Measurements from ENCODE around the gene MTMR3. TPM values are rescaled to one million over a fixed set of nuclear protein-coding genes. Genes with fewer than 3 reads are reported as not detected.

The MTMR3 gene
- total and polyA plus RNA-seq, 4 donors: 6.0 to 38.8 (median 17.1) TPM

DNA sequence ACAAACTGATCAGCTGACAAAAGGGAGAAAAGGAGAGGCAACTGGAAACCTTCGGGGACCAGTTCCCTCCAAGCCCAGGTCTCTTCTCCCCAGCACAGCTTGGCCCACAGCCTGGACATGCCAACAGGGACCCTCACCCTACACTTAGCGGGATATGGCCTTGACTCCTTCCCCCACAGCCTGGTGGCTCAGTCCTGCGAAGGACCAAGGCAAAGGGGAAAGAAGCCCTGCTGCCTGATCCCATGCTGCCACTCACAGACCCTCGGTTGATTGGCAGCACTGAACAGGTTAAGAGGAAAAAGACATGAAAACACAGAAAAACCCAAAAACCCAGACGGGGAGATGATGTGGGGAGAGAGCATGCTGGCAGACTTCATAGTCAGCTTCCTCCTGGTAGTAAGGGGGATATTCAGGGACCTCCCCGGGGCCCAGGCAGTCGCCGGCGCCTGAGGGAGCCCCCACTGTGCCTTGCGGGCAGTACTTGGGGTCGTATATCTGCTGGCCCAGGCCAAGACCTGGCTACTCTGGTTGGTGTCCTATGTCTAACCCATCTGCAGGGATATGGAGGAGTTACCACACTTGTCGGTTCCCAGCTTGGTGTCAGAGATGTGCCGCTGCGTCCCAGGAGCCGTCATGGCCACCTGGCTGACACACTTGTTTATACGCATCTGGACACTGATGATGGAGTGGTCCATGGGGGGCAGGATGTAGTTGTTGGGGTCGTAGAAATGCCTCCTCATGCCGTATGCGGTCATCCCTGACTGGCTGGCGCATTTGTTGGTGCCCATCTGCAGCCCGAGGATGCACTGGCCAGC is 163.1 kb downstream of the MTMR3 start:
- TF ChIP-seq JUND (IDR thresholded peaks at IDR 0.05) (no peak), FOXA1 (IDR thresholded peaks at IDR 0.05) (no peak), CTCF (IDR thresholded peaks at IDR 0.05; ENCODE audit: low read depth, low read length, missing input control) (no peak)
- WGBS: 96% methylated on average over 21 of the region's 21 CpGs
- Histone ChIP-seq H3K27me3 (ENCODE audit: control insufficient read depth in 4 of 4, insufficient read depth in 4 of 4, low read length in 3 of 4) (no peaks in the 10 kb centered on the region), H3K4me3 (ENCODE audit: low read depth in 1 of 3, low read length in 3 of 3) (no peak overlapping the region), H3K9me3 (ENCODE audit: control insufficient read depth in 4 of 4, low read length in 3 of 4) (no peaks in the 10 kb centered on the region), H3K9ac (ENCODE audit: low read depth in 1 of 2, low read length in 2 of 2) (no peak overlapping the region), H3K4me1 (ENCODE audit: control insufficient read depth in 4 of 4, insufficient read depth in 4 of 4, low read length in 3 of 4) (peaks cover 0 to 9% (median 6%) of the 10 kb centered on the region in 4 donors), H3K36me3 (ENCODE audit: control insufficient read depth in 4 of 4, insufficient read depth in 3 of 4, low read depth in 1 of 4, low read length in 3 of 4) (no peaks in the 10 kb centered on the region), H3K27ac (ENCODE audit: low read depth in 1 of 2, low read length in 2 of 2) (no peak overlapping the region)
- DNase-seq (ENCODE audit: low spot score): no peak

- no peaks in the 10 kb centered on the region for H3K36me3 ChIP-seq (ENCODE audit: control insufficient read depth in 4 of 4, insufficient read depth in 3 of 4, low read depth in 1 of 4, low read length in 3 of 4)
- no peak overlapping the region for H3K9ac ChIP-seq (ENCODE audit: low read depth in 1 of 2, low read length in 2 of 2)
- TF ChIP-seq FOXA2 (IDR thresholded peaks at IDR 0.05) (no peak), SP1 (IDR thresholded peaks at IDR 0.05) (no peak), GABPA (IDR thresholded peaks at IDR 0.05 in 1 of 2, conservative IDR thresholded peaks at IDR 0.05 in 1 of 2) (no peak)
- H3K9me3 ChIP-seq (ENCODE audit: control insufficient read depth in 4 of 4, low read length in 3 of 4): no peaks in the 10 kb centered on the region
- no peak overlapping the region for H3K27ac ChIP-seq (ENCODE audit: low read depth in 1 of 2, low read length in 2 of 2)
- WGBS: 90% methylated on average over 15 of the region's 15 CpGs
- H3K4me3 ChIP-seq (ENCODE audit: low read depth in 1 of 3, low read length in 3 of 3): no peak overlapping the region
- peaks cover 0 to 9% (median 6%) of the 10 kb centered on the region in 4 donors for H3K4me1 ChIP-seq (ENCODE audit: control insufficient read depth in 4 of 4, insufficient read depth in 4 of 4, low read length in 3 of 4)
- DNase-seq (ENCODE audit: low spot score): no peak
- no peaks in the 10 kb centered on the region for H3K27me3 ChIP-seq (ENCODE audit: control insufficient read depth in 4 of 4, insufficient read depth in 4 of 4, low read length in 3 of 4)
Observed at GRCh38 chr22:30046716-30047363, 163.9 kb downstream of the MTMR3 start.

DNA sequence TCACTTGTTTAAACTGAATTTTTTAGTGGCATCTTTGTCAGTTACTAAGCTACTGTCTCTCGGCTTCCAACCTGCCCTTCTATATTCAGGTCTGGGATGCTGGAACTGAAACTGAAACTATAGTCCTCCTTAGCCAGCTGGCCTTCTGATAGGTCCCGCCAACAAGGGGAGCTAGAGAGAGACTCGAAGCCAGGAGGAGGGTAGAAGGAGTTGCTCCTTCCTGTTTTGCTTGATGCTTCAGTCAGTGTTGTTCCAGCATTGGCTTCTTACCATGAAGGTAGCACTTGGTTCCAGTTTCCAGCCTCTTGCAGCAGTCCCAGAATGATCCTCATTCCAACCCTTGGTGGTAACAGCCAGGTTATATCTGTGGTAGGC is 164.4 kb downstream of the MTMR3 start:
- TF ChIP-seq REST (IDR thresholded peaks at IDR 0.05): no peak
- no peak for TF ChIP-seq RAD21 (IDR thresholded peaks at IDR 0.05)
- TF ChIP-seq, protein P1, sequence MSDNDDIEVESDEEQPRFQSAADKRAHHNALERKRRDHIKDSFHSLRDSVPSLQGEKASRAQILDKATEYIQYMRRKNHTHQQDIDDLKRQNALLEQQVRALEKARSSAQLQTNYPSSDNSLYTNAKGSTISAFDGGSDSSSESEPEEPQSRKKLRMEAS (IDR thresholded peaks at IDR 0.05): no peak
- no peak for TF ChIP-seq NR2F2 (IDR thresholded peaks at IDR 0.05)
- TF ChIP-seq EGR1 (IDR thresholded peaks at IDR 0.05; ENCODE audit: low read depth in 2 of 2): no peak
- TF ChIP-seq, protein P2, sequence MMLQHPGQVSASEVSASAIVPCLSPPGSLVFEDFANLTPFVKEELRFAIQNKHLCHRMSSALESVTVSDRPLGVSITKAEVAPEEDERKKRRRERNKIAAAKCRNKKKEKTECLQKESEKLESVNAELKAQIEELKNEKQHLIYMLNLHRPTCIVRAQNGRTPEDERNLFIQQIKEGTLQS (IDR thresholded peaks at IDR 0.05): no peak
- no peak for TF ChIP-seq CTCF (IDR thresholded peaks at IDR 0.05; ENCODE audit: low read depth, low read length, missing input control)
- TF ChIP-seq RXRA (IDR thresholded peaks at IDR 0.05): no peak
- TF ChIP-seq FOXA2 (IDR thresholded peaks at IDR 0.05): no peak
- H3K4me1 ChIP-seq (ENCODE audit: control insufficient read depth in 4 of 4, insufficient read depth in 4 of 4, low read length in 3 of 4): peaks cover 0 to 9% (median 6%) of the 10 kb centered on the region in 4 donors
- no peak overlapping the region for H3K4me3 ChIP-seq (ENCODE audit: low read depth in 1 of 3, low read length in 3 of 3)
- no peak overlapping the region for H3K9ac ChIP-seq (ENCODE audit: low read depth in 1 of 2, low read length in 2 of 2)
- H3K9me3 ChIP-seq (ENCODE audit: control insufficient read depth in 4 of 4, low read length in 3 of 4): no peaks in the 10 kb centered on the region
- H3K27me3 ChIP-seq (ENCODE audit: control insufficient read depth in 4 of 4, insufficient read depth in 4 of 4, low read length in 3 of 4): no peaks in the 10 kb centered on the region
- H3K36me3 ChIP-seq (ENCODE audit: control insufficient read depth in 4 of 4, insufficient read depth in 3 of 4, low read depth in 1 of 4, low read length in 3 of 4): no peaks in the 10 kb centered on the region
- no peak overlapping the region for H3K27ac ChIP-seq (ENCODE audit: low read depth in 1 of 2, low read length in 2 of 2)
- WGBS: 62% methylated on average over 3 of the region's 3 CpGs
- no peak for DNase-seq (ENCODE audit: low spot score)
